ACHN (cell line): ENCODE data around the gene FUZ.

Source experiments
- DNase-seq: peaks from one replicate; pipeline ENCODE4 v3.0.0-alpha.2; 2015
- in situ Hi-C: cut with HindIII; loops from 2 replicates; pipeline ENCODE4 v1.10.0; 2017; ENCODE audit warnings: low sequenced_read_pairs, low pct_ligation_motif_present, low pct_unique_long_range_greater_than_20kb

Gene FUZ

DNA sequence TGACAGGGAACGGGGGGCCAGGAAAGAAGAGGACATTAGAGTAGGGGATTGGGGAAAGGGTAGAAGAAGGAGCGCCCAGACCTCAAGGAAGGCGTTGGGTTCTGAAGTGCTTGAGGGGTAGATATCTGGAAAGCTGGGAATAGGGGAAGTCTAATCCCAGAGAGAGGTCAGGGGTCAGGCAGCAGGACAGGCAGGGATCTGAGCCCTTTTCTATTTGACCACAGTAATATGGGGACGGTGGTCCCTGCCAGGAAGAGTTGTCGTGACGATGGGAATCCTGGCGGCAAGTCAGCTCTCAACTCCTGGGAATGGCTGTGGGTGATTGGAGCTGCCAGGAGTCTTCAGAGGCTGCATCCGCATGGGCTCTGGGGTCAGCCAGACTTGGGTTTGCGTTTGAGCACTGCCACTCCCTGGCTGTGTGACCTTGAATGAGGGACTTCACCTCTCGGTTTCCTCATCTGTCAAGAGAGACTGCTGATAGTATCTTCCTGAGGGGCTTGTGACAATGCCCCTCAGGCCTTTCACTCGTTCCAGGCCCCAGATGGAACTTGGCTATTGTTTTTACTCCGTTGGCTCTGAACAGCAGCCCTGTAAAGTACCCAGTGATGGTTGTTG is 45.0 kb downstream of the FUZ start:
- no peak for DNase-seq
- in situ Hi-C loops: no loop called here

DNA sequence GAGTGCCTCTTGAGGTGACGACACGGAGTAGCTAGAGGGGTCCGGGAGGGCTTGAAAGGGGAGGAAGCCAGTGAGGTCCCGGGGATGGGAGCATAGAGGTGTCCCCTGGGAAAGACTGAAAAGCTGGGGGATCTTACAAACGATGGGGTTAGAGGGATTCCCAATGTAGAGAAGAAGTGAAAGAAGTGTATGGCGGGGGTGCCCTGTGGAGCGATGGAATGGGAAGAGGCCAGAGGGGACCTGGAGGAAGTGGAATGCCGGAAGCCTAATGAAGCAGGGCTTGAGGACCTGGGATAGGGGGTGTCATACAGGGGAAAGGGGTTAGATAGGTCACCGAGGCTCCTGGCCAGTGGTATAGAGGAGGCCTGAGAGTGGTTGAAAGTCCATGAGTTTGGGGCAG is 45.7 kb downstream of the FUZ start:
- peak; percentile 24 for DNase-seq
- in situ Hi-C loops: no loop called here

DNA sequence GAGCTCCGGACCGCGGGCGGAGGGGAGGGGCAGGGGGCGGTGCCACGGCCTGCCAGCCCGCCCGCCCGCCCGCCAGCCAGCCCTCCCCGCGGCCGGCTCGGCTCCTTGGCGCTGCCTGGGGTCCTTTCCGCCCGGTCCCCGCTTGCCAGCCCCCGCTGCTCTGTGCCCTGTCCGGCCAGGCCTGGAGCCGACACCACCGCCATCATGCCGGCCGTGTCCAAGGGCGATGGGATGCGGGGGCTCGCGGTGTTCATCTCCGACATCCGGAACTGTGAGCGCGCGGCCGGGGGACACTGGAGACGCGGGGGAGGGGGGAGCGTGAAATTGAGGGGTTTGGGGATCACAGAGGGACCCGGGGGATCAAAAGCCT is 46.2 kb downstream of the FUZ start, which contains the start of gene AP2A1:
AP2A1 (plus strand) TSS at position 72 of the 370 bp plus-strand sequence; CDS start at position 205, 133 bp downstream.
- in situ Hi-C loops: no loop called here
- DNase-seq: no peak

DNA sequence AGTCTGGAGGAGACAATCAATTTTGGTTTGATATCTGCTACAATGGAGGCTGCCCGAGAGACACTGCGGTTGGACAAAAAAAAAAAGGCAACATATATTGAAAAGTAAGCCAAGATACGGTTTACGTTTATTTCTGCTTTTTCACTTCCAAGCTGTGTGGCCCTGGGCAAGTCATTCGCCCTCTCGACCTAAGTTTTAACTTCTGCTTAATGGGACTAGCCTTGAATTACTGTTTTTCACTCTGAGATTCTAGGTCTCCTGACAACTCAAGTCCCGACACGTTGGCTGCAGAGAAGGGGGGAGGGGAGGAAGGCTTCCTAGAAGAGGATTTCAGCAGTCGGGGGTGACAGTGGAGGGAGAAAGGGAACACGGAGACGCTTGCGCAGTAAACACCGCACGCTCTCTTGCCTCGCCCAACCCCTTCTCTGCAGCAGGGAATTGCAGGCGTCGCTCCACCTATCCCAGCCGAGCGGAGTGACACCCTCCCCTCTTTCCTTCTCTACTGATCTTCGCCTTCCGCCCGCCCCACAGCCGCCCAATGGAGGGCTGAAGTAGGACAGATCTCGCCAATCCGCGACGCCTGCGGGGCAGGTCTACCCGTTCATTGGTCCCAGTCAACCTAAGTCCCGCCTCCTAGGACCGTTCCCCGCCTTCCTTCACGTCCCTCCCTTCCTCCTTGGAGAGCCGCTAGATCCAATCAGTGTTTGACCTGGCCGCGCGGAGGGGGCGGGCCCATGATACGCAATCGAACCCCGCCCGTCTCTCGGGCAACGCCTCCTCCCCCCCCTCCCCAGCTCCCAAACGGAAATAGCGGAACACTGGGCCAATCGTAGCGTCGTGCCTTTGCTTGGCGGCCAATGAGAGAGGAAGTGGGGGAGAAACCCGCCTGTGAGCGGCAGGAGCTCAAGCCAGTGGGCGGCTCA is 46.8 kb downstream of the FUZ start:
- in situ Hi-C loops: no loop called here

DNA sequence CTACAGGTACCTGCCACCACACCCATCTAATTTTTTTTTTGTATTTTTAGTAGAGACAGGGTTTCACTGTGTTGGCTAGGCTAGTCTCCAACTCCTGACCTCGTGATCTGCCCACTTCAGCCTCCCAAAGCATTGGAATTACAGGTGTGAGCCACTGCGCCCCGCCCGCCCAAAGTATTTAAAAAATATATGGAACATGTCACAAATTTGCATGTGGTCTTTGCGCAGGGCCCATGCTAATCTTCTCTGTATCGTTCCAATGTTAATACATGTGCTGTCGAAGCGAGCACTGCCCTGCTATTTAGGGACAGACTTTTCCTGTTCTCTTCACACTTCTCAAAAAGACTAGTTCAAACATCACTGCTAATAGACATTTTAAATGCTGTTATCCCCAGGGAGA is 48.8 kb downstream of the FUZ start:
- DNase-seq: no peak
- in situ Hi-C loops: no loop called here

More for the DNA sequence above, 46.8 kb downstream of the FUZ start:
- peak; percentile 99 for DNase-seq

DNA sequence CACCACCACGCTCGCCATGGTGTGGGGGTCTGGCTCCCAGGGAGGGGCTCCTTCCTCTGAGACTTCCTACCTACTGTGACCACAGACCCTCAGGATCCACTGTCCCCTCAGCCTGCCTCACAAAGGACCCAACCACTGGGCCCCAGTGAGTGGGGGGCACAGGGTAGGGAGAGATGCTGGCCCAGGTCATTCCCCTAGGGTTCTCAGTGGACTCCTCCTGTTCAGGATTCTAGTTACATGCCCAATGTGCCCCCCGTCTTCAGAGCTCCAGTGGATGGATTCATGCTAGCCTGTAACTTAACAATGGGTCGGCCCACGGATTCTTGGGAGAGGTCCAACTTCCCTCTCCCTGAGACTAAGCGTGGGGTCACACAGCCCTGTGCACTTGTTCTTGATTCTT is 49.9 kb downstream of the FUZ start, which contains the start of gene TSKS:
TSKS (minus strand) TSS at position 77 of the 400 bp plus-strand sequence; CDS start at position 18, 59 bp downstream.
- in situ Hi-C loops: no loop called here
- DNase-seq: no peak

DNA sequence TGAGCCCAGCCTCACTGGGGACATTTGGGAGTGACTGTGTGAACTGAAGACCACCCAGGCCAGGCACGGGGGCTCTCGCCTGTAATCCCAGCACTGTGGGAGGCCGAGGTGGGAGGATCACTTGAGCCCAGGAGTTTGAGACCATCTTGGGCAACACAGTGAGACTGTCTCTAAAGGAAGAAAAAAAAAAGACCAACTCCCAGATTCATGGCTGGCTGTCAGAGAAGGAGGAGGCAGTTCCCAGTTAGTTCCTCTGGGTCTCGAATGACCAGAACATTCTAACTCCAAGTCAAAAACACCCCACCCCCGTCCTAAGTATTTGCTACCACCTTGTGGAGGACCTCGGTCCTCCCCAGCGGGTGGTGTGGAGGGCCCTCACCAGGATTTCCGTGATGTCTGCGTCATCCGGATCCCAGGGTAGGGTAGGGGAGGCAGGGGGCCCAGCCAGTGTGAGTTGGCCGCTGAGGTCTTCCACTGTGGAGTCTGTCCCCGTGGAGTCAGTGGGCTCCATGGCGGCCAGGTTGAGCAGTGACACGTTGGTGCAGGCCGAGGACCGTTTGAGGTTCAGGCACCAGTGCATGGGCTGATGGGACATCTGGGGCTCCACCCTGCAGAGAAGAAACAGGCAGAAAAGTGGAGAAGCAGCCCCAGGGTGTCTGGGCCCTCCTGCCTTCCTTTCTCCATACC is 51.3 kb downstream of the FUZ start:
- in situ Hi-C loops: no loop called here
- DNase-seq: no peak

DNA sequence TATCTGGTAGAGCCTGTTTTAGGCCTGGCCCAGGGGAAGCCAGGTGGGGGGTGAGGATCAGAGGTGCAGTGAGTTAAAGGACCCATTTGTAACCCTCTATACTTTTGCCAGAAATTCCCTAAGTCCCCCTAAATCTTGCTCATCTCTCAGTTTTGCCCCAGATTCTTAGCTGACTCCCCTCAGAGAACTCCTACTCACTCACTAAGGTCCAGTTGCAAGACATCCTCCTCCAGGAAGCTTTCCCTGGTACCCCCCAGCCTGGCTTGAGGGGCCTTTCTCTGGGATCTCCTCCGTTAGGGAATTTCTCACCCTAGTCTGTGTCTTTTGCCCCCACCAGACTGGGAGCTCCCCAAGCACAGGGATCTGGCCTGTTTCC is 51.9 kb downstream of the FUZ start:
- DNase-seq: no peak
- in situ Hi-C loops: no loop called here

DNA sequence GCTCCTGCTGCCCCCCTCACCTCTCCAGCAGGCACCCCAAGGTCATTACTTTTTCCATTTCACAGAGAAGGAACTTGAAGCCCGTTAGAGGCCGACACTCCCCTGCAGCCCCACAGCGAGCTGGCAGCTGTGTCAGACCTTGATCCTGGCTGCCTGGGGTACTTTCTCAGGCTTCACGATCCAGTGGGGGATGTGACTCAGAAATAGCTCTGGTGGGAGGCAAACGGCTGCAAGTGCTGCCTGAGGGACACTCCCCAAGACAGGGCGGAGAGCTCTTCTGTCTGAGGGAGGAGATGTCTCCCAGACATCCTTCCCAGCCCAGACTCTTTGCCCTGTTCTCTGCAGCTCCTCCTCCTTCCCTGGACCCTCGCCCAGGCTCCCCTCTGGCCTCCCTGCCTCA is 54.8 kb downstream of the FUZ start:
- in situ Hi-C loops: no loop called here
- DNase-seq: no peak
